GM13976 (cell line): ENCODE measurements around the gene GPR39.

ENCODE experiments used
- DNase-seq: peaks from one replicate; pipeline ENCODE4 v3.0.0; 2012; ENCODE audit warnings: low spot score
- in situ Hi-C: fragments of 300-500 bp; cut with MboI; formaldehyde crosslinking; loops from one replicate; pipeline ENCODE4 v1.12.0; 2022; ENCODE audit warnings: low sequenced_read_pairs, mixed read lengths, inconsistent platforms; ENCODE audit not compliant: unreplicated experiment
- TF ChIP-seq, protein P1 (sequence below): IDR thresholded peaks from 2 replicates; pipeline ENCODE4 v1.5.1; 2012; ENCODE audit warnings: borderline replicate concordance, mild to moderate bottlenecking; ENCODE audit not compliant: insufficient read depth; ENCODE audit errors: extremely low read depth, missing control alignments, control extremely low read depth

GPR39 gene

DNA sequence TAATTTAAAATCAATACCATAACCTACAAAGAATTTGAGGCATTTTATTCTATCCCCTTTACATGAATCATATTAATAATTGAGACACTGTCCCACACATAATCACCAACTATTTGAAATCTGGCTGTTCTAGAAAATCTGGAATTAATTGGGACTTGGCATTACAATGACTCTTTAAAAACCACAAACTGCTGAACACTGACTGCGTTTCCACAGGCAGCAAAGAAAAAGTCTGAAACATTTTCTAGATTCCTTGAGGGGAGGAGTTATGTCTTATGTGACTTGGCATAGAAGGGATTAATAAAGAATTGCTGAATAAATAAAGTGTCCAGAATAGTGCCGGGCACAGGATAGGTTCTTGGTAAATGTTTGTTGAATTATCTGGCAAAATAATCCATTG, 61.4 kb downstream of the GPR39 start:
- TF ChIP-seq, protein P1, sequence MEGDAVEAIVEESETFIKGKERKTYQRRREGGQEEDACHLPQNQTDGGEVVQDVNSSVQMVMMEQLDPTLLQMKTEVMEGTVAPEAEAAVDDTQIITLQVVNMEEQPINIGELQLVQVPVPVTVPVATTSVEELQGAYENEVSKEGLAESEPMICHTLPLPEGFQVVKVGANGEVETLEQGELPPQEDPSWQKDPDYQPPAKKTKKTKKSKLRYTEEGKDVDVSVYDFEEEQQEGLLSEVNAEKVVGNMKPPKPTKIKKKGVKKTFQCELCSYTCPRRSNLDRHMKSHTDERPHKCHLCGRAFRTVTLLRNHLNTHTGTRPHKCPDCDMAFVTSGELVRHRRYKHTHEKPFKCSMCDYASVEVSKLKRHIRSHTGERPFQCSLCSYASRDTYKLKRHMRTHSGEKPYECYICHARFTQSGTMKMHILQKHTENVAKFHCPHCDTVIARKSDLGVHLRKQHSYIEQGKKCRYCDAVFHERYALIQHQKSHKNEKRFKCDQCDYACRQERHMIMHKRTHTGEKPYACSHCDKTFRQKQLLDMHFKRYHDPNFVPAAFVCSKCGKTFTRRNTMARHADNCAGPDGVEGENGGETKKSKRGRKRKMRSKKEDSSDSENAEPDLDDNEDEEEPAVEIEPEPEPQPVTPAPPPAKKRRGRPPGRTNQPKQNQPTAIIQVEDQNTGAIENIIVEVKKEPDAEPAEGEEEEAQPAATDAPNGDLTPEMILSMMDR: no peak
- DNase-seq: no peak
- in situ Hi-C loops: no loop called here

DNA sequence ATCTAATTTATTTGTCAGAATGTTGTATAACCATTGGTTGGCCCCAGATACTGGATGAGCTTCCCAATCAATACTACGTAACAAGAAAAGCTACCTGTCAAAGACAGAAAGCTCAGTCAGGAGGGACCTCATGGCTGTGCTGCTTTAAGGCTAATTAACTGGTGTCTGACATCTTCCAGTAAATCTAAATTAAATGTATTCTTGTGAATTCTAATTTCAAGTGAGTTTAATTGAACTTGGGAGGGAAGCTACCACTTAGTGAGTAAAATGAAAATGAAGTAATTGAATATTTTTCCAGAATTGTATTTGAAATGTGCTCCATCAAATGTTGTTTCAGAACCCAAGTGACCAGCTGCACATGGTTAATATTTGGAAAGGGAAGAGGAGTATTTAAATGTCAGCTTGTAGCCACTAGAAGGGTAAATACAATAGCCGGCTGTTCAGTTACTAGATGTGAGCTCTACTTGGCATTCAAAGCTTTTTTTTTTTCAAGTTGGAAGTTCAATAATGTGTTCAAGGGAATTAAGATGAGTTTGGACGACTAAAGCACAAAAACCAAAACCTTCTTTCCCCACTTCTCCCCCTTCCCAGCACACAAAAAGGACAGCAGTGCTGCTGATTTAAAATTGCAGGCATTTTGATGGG, 62.0 kb downstream of the GPR39 start:
- in situ Hi-C loops: no loop called here
- TF ChIP-seq, protein P1: no peak
- no peak for DNase-seq

DNA sequence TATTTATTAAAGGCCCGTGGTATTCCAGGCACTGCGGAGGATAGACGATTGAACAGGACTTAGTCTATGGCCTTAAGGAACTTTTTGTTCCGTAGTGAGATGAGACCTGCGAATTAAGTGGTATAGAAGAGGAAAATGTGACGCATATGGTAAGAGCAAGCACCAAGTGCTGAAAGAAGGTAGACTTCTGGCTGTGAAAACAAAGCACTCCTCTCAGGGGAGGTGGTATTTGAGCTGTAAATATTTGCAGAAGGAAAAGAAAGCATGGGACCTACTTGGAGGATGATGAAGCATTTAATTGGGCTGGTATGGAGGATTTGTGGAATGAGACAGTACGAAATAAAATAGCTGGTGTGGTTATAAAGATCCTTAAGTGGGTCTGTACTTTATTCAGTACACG, 62.5 kb downstream of the GPR39 start:
- DNase-seq: no peak
- TF ChIP-seq, protein P1: no peak
- in situ Hi-C loops: no loop called here

DNA sequence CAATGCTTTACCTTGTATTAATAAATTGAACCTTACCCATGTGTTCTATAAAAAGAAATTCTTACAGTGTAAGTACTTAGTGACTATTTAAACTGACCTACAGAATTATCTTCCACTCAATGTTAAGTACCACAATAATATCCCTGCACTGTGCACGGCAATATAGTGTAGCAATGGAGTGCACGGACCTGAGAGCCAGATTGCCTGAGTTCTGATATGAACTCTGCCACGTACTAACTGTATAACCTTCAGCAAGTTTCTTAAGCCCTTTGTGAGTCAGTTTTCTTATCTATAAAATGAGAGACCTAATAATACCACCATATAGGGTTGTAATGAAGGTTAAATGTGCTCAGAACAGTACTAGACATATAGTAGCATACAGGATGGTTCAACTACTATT, 66.2 kb downstream of the GPR39 start:
- TF ChIP-seq, protein P1: no peak
- DNase-seq: no peak
- in situ Hi-C loops: no loop called here

DNA sequence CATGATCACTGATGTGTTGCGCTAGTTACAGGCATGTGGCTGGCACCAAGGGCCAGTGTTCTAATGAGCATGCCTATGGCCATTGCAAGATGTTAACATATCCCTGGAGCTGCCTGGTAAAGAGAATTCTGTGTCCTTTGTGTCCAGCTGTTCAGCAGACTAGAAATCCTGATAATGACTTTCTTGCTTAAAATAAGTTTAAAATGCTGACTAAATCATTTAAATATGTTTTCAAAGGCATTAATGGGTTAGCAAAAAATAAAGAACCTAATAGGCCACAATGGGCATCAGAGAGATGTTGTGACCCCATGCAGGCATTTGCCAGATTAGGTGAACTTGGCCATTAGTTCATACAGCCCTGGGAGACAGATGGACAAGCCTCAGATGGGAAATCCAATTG, 67.5 kb downstream of the GPR39 start:
- in situ Hi-C loops: no loop called here
- TF ChIP-seq, protein P1: no peak
- DNase-seq: no peak

DNA sequence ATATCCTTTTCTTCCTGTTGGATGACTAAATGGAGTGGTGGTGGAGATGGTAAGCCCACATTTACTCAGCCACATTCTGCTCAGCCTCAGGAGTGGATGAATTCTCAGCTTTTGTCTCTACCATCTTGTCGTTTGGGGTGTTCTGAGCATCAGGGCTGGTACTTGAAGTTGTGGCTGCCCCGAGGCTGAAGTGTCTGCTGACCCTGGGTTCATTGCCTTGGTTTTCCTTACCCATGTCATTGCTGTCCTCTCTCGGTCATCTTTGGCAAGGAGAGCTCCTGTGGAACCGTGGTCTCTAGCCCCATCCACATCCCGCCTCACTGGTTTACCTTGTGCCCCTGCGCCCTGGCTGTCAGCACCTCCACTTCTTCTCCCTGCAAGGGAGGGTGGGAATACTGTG, 71.9 kb downstream of the GPR39 start:
- in situ Hi-C loops: no loop called here

More for the DNA sequence above, 71.9 kb downstream of the GPR39 start:
- TF ChIP-seq, protein P1: no peak
- no peak for DNase-seq
